Progenitor cell of endocrine pancreas (in vitro differentiated cells): ENCODE results near the gene TRIM7. TPM values are rescaled to one million over a fixed set of nuclear protein-coding genes. Genes with fewer than 3 reads are reported as not detected.

Experiments used
- DNase-seq: peaks from one replicate; pipeline ENCODE4 v3.0.0; 2021; ENCODE audit warnings: low spot score; ENCODE audit not compliant: unreplicated experiment
- H3K27ac Mint-ChIP-seq: 2 replicates; pipeline ENCODE4 v1.8.0; 2021; ENCODE audit warnings: mild to moderate bottlenecking, moderate library complexity, mixed read lengths
- H3K27me3 Mint-ChIP-seq: 2 replicates; pipeline ENCODE4 v1.8.0; 2021; ENCODE audit warnings: mixed read lengths
- H3K36me3 Mint-ChIP-seq: 2 replicates; pipeline ENCODE4 v1.8.0; 2022; ENCODE audit warnings: mixed read lengths; ENCODE audit not compliant: insufficient read depth
- H3K4me1 Mint-ChIP-seq: 2 replicates; pipeline ENCODE4 v1.8.0; 2021; ENCODE audit warnings: low read depth, mixed read lengths
- H3K4me3 Mint-ChIP-seq: 2 replicates; pipeline ENCODE4 v1.8.0; 2021; ENCODE audit warnings: low read depth, mild to moderate bottlenecking, moderate library complexity, mixed read lengths
- H3K9me3 Mint-ChIP-seq: 2 replicates; pipeline ENCODE4 v1.8.0; 2021; ENCODE audit warnings: low read depth, mixed read lengths
- total RNA-seq: library from RNA; stranded (reverse); gene quantifications from 2 replicates; pipeline ENCODE4 v1.2.1, GENCODE V29; 2021
- TF ChIP-seq, protein P1 (sequence below): fragments of 200-600 bp; sonication (generic); IDR thresholded peaks from one replicate; pipeline ENCODE4 v1.5.0; 2021; ENCODE audit warnings: antibody characterized with exemption, mild to moderate bottlenecking; ENCODE audit not compliant: unreplicated experiment

The TRIM7 gene
- total RNA-seq, 1 donor from 2014 or later: not detected

DNA sequence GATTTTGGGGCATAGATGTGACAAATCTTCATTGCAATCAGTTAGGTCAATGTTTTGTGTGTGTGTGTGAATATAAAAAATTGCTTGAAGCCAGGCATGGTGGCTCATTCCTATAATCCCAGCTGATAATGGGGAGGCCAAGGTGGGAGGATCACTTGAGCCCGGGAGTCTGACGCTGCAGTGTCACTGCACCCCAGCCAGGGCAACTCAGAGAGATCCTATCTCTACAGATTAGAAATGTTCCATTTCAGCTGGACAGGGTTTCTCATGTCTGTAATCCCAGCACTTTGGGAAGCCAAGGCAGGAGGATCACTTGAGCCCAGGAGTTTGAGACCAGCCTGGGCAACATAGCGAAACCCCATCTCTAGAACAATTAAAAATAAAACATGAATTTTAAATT lies 46.1 kb downstream of the TRIM7 start:
- Mint-ChIP-seq H3K4me1 (peaks cover 1% of the 10 kb centered on the region), H3K27me3 (peaks cover 64% of the 10 kb centered on the region), H3K27ac (no peak overlapping the region), H3K4me3 (no peak overlapping the region), H3K9me3 (peaks cover 2% of the 10 kb centered on the region), H3K36me3 (no peaks in the 10 kb centered on the region)
- TF ChIP-seq, protein P1, sequence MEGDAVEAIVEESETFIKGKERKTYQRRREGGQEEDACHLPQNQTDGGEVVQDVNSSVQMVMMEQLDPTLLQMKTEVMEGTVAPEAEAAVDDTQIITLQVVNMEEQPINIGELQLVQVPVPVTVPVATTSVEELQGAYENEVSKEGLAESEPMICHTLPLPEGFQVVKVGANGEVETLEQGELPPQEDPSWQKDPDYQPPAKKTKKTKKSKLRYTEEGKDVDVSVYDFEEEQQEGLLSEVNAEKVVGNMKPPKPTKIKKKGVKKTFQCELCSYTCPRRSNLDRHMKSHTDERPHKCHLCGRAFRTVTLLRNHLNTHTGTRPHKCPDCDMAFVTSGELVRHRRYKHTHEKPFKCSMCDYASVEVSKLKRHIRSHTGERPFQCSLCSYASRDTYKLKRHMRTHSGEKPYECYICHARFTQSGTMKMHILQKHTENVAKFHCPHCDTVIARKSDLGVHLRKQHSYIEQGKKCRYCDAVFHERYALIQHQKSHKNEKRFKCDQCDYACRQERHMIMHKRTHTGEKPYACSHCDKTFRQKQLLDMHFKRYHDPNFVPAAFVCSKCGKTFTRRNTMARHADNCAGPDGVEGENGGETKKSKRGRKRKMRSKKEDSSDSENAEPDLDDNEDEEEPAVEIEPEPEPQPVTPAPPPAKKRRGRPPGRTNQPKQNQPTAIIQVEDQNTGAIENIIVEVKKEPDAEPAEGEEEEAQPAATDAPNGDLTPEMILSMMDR: no peak
- DNase-seq: no peak

DNA sequence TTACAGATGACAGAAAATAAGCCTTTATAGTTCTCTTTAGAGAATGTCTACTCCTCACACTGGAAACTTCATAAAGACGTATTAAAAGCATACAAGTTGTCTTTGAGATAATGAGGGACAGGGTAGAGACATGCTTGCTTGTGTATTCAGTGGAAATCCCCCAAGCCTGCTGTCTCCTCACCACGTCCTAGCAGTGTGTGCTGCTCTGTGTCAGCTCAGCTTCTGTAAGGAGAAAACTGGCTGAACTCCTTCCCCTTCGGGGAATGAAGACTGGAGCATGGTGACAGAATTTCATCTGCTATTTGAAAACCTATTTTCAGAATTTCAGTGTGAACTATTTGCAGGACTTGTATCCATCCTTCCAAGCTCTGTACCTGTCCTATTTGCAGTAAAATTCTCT lies 48.2 kb downstream of the TRIM7 start:
- H3K27me3 Mint-ChIP-seq: peaks cover 55% of the 10 kb centered on the region
- H3K27ac Mint-ChIP-seq: no peak overlapping the region
- peaks cover 2% of the 10 kb centered on the region for H3K9me3 Mint-ChIP-seq

GRCh38 chr5:181153814-181154213 lies 51.2 kb downstream of the TRIM7 start:
- Mint-ChIP-seq H3K27me3 (peaks cover 73% of the 10 kb centered on the region), H3K4me3 (no peak overlapping the region), H3K9me3 (peaks cover 2% of the 10 kb centered on the region), H3K4me1 (no peaks in the 10 kb centered on the region), H3K36me3 (no peaks in the 10 kb centered on the region), H3K27ac (no peak overlapping the region)
- no peak for DNase-seq
- TF ChIP-seq, protein P1: no peak

More for the DNA sequence above, 48.2 kb downstream of the TRIM7 start:
- Mint-ChIP-seq H3K36me3 (no peaks in the 10 kb centered on the region), H3K4me1 (peaks cover 1% of the 10 kb centered on the region), H3K4me3 (no peak overlapping the region)
- DNase-seq: no peak
- TF ChIP-seq, protein P1: no peak

DNA sequence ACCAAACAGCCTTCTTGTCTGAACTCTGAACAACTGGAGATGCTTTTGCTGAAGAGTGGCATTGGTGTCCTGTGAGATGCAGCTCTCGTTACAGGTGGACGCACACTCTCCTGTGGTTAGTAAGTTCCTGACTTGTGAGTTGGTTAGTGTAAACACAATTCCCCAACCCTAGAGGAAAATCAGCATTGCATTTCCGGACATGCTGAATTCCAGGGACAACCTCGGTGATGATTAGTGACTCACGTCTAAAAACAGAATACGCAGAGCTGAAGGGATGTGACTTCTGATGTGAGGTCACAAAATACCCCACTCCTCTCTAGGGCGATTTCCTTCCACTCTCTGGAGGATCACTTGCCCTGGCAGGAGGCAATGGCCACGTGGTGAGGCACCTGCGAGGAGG lies 52.6 kb downstream of the TRIM7 start:
- H3K4me3 Mint-ChIP-seq: no peak overlapping the region
- H3K4me1 Mint-ChIP-seq: no peaks in the 10 kb centered on the region
- DNase-seq: no peak
- no peak overlapping the region for H3K27ac Mint-ChIP-seq
- H3K9me3 Mint-ChIP-seq: peaks cover 2% of the 10 kb centered on the region
- H3K27me3 Mint-ChIP-seq: peaks cover 75% of the 10 kb centered on the region
- H3K36me3 Mint-ChIP-seq: no peaks in the 10 kb centered on the region
- TF ChIP-seq, protein P1: no peak

GRCh38 chr5:181151146-181151545 lies 53.9 kb downstream of the TRIM7 start:
- peaks cover 2% of the 10 kb centered on the region for H3K9me3 Mint-ChIP-seq
- TF ChIP-seq, protein P1: no peak
- peaks cover 72% of the 10 kb centered on the region for H3K27me3 Mint-ChIP-seq
- no peak overlapping the region for H3K27ac Mint-ChIP-seq
- DNase-seq: no peak
- no peak overlapping the region for H3K4me3 Mint-ChIP-seq
- H3K36me3 Mint-ChIP-seq: no peaks in the 10 kb centered on the region
- no peaks in the 10 kb centered on the region for H3K4me1 Mint-ChIP-seq
